PC-9 (cell line): ENCODE data around the gene UTP18. TPM values are rescaled to one million over a fixed set of nuclear protein-coding genes. Genes with fewer than 3 reads are reported as not detected.
"Not testable (repeated sequence)": the region's sequence is repeated elsewhere in the genome, so short reads cannot be mapped to it uniquely, and the experiment has no call there.

Source experiments
- BruUV-seq: library from RNA; stranded (reverse); fragments of 400-500 nt; replicated peaks from 2 replicates; lab custom pipeline; 2021; lab: Mats Ljungman, UMichigan
- CTCF ChIA-PET: fragments of 300-600 bp; sonication (Branson Sonifier 250); formaldehyde crosslinking; loops from one replicate; lab custom pipeline; 2022; ENCODE audit warnings: antibody characterized with exemption; lab: Charles Lee
- POLR2A ChIA-PET: fragments of 300-600 bp; sonication (Branson Sonifier 250); formaldehyde crosslinking; loops from one replicate; lab custom pipeline; 2022; ENCODE audit warnings: antibody characterized with exemption; ENCODE audit not compliant: unreplicated experiment; lab: Charles Lee
- DNase-seq, 2 experiments: peaks; one replicate each; pipeline versions ENCODE4 v3.0.0 to v3.0.0-alpha.2; 2015 to 2022; ENCODE audit warnings: mixed read lengths in 1 of 2
- H2AFZ ChIP-seq: fragments of 200-600 bp; sonication (generic); 2 replicates; pipeline ENCODE4 v1.8.1; 2017; ENCODE audit warnings: antibody characterized with exemption
- H3F3A ChIP-seq: fragments of 200-600 bp; sonication (generic); 2 replicates; pipeline ENCODE4 v1.8.1; 2017; ENCODE audit warnings: antibody characterized with exemption, mild to moderate bottlenecking, low read depth; ENCODE audit not compliant: insufficient read depth
- H3K27ac ChIP-seq: fragments of 200-600 bp; sonication (generic); 2 replicates; pipeline ENCODE4 v1.6.1; 2016; ENCODE audit warnings: mixed run types
- H3K27me3 ChIP-seq: fragments of 200-600 bp; sonication (generic); 2 replicates; pipeline ENCODE4 v1.6.1; 2016; ENCODE audit warnings: low read depth, mixed run types; ENCODE audit not compliant: insufficient read depth
- H3K36me3 ChIP-seq: fragments of 200-600 bp; sonication (generic); 2 replicates; pipeline ENCODE4 v1.6.1; 2016; ENCODE audit warnings: low read depth, mixed run types
- H3K4me1 ChIP-seq: fragments of 200-600 bp; sonication (generic); replicated peaks from 2 replicates; pipeline ENCODE4 v1.6.1; 2016; ENCODE audit warnings: mixed run types; ENCODE audit not compliant: insufficient read depth
- H3K4me2 ChIP-seq: fragments of 200-600 bp; sonication (generic); 2 replicates; pipeline ENCODE4 v1.6.1; 2017; ENCODE audit warnings: mixed run types
- H3K4me3 ChIP-seq: fragments of 200-600 bp; sonication (generic); 2 replicates; pipeline ENCODE4 v1.6.1; 2016; ENCODE audit warnings: mixed run types
- H3K79me2 ChIP-seq: fragments of 200-600 bp; sonication (generic); 2 replicates; pipeline ENCODE4 v1.6.1; 2017; ENCODE audit warnings: low read depth, mixed run types
- H3K9me2 ChIP-seq: fragments of 200-600 bp; sonication (generic); 2 replicates; pipeline ENCODE4 v1.8.1; 2017; ENCODE audit warnings: mild to moderate bottlenecking; ENCODE audit not compliant: insufficient read depth
- H3K9me3 ChIP-seq: fragments of 200-600 bp; sonication (generic); 2 replicates; pipeline ENCODE4 v1.8.1; 2016; ENCODE audit warnings: low read depth; ENCODE audit not compliant: insufficient read depth
- H4K20me1 ChIP-seq: fragments of 200-600 bp; sonication (generic); 2 replicates; pipeline ENCODE4 v1.8.1; 2017; ENCODE audit not compliant: insufficient read depth
- EZH2 ChIP-seq: fragments of 200-600 bp; sonication (generic); IDR thresholded peaks from 2 replicates; pipeline ENCODE4 v1.8.0; 2017; ENCODE audit warnings: antibody characterized with exemption, low read depth
- intact Hi-C: fragments of 100-400 bp; cut with micrococcal nuclease; formaldehyde crosslinking; loops from one replicate; pipeline ENCODE4 v1.10.0; 2022; ENCODE audit not compliant: unreplicated experiment
- total RNA-seq: library from RNA; stranded (reverse); gene quantifications from 2 replicates; pipeline ENCODE4 v1.2.3, GENCODE V29; 2021
- TF ChIP-seq, protein P1 (sequence below): fragments of 200-600 bp; sonication (generic); conservative IDR thresholded peaks from 2 replicates; pipeline ENCODE4 v1.6.1; 2017; ENCODE audit warnings: mixed run types, antibody characterized with exemption, mild to moderate bottlenecking, moderate library complexity

Gene UTP18
- total RNA-seq, 1 experiment from 2014 or later = 31.8 TPM

DNA sequence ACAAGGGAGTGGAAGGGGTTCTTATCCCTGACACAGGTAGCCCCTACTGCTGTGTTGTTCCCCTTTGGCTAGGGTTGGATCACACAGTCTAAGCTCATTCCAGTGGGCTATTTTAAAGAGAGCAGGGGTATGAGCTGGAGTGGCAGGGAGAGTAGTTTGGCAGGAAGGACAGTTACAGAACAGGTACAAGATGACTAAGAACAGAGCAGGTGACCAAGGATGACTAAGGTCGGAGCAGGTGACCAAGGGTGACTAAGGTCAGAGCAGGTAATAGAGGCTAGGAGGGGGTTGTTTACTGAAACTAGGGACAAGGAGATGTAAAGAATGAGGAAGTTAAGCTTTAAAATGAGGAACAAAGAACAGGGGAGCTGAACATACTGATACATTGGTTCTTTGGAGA, 58.8 kb downstream of the UTP18 start:
- H3K4me1 ChIP-seq = no peaks in the 10 kb centered on the region
- no peaks in the 10 kb centered on the region for H4K20me1 ChIP-seq
- H3K27me3 ChIP-seq = peaks cover 8% of the 10 kb centered on the region; the same call in 1 of the 2 replicates
- TF ChIP-seq, protein P1, sequence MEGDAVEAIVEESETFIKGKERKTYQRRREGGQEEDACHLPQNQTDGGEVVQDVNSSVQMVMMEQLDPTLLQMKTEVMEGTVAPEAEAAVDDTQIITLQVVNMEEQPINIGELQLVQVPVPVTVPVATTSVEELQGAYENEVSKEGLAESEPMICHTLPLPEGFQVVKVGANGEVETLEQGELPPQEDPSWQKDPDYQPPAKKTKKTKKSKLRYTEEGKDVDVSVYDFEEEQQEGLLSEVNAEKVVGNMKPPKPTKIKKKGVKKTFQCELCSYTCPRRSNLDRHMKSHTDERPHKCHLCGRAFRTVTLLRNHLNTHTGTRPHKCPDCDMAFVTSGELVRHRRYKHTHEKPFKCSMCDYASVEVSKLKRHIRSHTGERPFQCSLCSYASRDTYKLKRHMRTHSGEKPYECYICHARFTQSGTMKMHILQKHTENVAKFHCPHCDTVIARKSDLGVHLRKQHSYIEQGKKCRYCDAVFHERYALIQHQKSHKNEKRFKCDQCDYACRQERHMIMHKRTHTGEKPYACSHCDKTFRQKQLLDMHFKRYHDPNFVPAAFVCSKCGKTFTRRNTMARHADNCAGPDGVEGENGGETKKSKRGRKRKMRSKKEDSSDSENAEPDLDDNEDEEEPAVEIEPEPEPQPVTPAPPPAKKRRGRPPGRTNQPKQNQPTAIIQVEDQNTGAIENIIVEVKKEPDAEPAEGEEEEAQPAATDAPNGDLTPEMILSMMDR = no peak
- no peak for TF ChIP-seq EZH2
- H3K79me2 ChIP-seq = no peaks in the 10 kb centered on the region
- DNase-seq = no peak
- no peak overlapping the region for H3K27ac ChIP-seq
- no peaks in the 10 kb centered on the region for H3F3A ChIP-seq
- intact Hi-C loops = no loop called here
- ChIA-PET CTCF (interaction anchor here (0.6 kb wide), 1 partner anchor 25 kb away, joined by 3 read pairs; no protein-coding TSS in a partner anchor), POLR2A (no interaction called here)
- H3K36me3 ChIP-seq = no peaks in the 10 kb centered on the region
- no peak overlapping the region for H3K4me2 ChIP-seq
- no peak overlapping the region for H2AFZ ChIP-seq
- peaks cover 20% of the 10 kb centered on the region for H3K9me3 ChIP-seq
- BruUV-seq = no TSS peak
- no peaks in the 10 kb centered on the region for H3K9me2 ChIP-seq
- no peak overlapping the region for H3K4me3 ChIP-seq

DNA sequence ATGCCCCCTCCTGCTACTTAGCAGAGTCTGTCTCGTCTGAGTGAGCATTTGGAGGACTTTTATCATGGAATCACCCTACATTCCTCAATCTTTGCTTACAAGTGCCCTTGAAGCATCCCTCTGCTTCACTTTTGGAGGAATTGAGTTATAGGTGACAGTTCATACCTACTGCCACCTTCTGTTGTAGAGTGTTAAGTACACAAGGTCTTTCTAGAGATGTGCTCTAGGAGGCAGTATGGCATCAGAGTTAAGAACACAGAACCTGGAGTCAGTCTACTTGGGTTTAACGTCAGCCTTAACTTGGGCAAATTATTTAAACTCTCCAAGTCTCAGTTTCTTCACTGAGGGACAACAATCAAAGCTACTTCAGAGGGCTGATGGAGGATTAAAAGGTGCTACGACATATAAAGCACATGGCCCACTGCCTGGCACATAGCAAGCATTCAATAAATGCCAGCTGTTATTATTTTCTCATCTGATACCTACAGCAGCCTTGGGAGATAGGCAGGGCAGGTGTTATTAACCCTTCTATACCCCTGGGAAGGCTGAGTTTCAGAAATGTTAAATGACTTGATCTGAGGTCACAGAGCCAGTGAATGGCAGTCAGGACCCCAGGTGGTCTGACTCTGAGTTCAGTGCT, 62.2 kb downstream of the UTP18 start:
- Histone ChIP-seq H3K79me2 (no peaks in the 10 kb centered on the region), H3K4me3 (no peak overlapping the region), H3K9me3 (peaks cover 16% of the 10 kb centered on the region), H3K4me1 (no peaks in the 10 kb centered on the region), H3F3A (no peaks in the 10 kb centered on the region), H4K20me1 (no peaks in the 10 kb centered on the region), H3K27me3 (peaks cover 36% of the 10 kb centered on the region), H3K27ac (no peak overlapping the region), H3K9me2 (no peaks in the 10 kb centered on the region), H2AFZ (no peak overlapping the region), H3K4me2 (no peak overlapping the region), H3K36me3 (no peaks in the 10 kb centered on the region)
- no peak for DNase-seq
- TF ChIP-seq EZH2 = no peak
- TF ChIP-seq, protein P1 = peak; percentile 52
- BruUV-seq = no TSS peak
- intact Hi-C loops = no loop called here
- ChIA-PET CTCF (no interaction called here), POLR2A (no interaction called here)

DNA sequence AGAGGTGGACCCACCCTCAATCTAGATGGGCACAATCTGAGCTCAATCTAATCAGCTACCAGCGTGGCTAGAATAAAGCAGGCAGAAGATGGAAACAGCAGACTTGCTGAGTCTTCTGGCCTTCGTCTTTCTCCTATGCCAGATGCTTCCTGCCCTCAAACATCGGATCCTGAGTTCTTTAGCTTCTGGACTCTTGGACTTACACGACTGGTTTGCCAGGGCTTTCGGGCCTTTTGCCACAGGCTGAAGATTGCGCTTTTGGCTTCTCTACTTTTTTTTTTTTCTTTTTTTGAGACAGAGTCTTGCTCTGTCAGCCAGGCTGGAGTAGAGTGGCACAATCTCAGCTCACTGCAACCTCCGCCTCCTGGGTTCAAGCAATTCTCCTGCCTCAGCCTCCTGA, 65.1 kb downstream of the UTP18 start:
- ChIA-PET CTCF (no interaction called here), POLR2A (no interaction called here)
- no peak overlapping the region for H2AFZ ChIP-seq
- intact Hi-C loops = no loop called here
- TF ChIP-seq EZH2 = no peak
- TF ChIP-seq, protein P1 = no peak
- no peaks in the 10 kb centered on the region for H4K20me1 ChIP-seq
- H3K9me2 ChIP-seq = no peaks in the 10 kb centered on the region
- no TSS peak for BruUV-seq
- H3K4me1 ChIP-seq = no peaks in the 10 kb centered on the region
- no peak for DNase-seq
- H3K79me2 ChIP-seq = no peaks in the 10 kb centered on the region
- no peak overlapping the region for H3K27ac ChIP-seq
- H3K4me2 ChIP-seq = no peak overlapping the region
- H3F3A ChIP-seq = no peaks in the 10 kb centered on the region
- H3K36me3 ChIP-seq = no peaks in the 10 kb centered on the region
- peaks cover 48% of the 10 kb centered on the region for H3K27me3 ChIP-seq
- H3K9me3 ChIP-seq = no peaks in the 10 kb centered on the region
- no peak overlapping the region for H3K4me3 ChIP-seq

DNA sequence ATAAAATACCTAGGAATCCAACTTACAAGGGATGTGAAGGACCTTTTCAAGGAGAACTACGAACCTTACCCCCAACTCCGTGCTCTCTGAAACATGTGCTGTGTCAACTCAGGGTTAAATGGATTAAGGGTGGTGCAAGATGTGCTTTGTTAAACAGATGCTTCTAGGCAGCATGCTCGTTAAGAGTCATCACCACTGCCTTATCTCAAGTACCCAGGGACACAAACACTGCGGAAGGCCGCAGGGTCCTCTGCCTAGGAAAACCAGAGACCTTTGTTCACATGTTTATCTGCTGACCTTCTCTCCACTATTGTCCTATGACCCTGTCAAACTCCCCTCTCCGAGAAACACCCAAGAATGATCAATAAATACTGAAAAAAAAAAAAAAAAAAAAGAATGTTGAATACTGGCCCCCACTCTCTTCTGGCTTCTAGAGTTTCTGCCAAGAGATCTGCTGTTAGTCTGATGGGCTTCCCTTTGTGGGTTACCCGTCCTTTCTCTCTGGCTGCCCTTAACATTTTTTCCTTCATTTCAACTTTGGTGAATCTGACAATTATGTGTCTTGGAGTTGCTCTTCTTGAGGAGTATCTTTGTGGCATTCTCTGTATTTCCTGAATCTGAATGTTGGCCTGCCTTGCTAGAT, 70.6 kb downstream of the UTP18 start:
- H3K36me3 ChIP-seq, H3F3A ChIP-seq, intact Hi-C loops, H3K4me3 ChIP-seq, POLR2A ChIA-PET, DNase-seq, CTCF ChIA-PET, H2AFZ ChIP-seq, H3K79me2 ChIP-seq, H4K20me1 ChIP-seq, BruUV-seq, H3K4me2 ChIP-seq, H3K9me3 ChIP-seq, H3K9me2 ChIP-seq, H3K27ac ChIP-seq, H3K4me1 ChIP-seq: not testable (repeated sequence)
- H3K27me3 ChIP-seq = peaks cover 76% of the 10 kb centered on the region
